CD4-positive, alpha-beta T cell treated with Interleukin-4 for 1 hour (primary cell): ENCODE data around the gene C19orf47.
A peak's percentile ranks its signal among the peaks of the same experiment; 100 is the strongest.
"Not testable (repeated sequence)": the region's sequence is repeated elsewhere in the genome, so short reads cannot be mapped to it uniquely, and the experiment has no call there.

Source experiments
- DNase-seq, 2 donors: peaks; one replicate each; pipeline ENCODE4 v3.0.0-alpha.2; 2020 to 2022

The C19orf47 gene

DNA sequence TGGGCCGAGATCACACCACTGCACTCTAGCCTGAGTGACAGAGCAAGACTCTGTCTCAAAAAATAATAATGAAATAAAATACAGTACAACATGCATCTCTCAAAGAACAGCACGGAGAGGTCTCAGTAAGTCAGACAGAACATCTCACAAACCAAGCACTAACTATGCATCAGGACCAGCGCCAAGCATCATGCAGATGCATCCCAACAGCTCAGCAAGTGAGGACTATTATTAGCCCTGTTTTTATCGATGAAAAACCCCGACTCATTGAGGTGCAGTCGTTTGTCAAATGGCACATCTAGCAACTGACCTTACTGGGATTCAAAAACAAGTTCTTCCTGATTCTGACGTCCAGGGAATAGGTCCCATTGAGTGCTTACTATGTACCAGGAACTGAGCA, 3.8 kb downstream of the C19orf47 start:
- DNase-seq = no peak

DNA sequence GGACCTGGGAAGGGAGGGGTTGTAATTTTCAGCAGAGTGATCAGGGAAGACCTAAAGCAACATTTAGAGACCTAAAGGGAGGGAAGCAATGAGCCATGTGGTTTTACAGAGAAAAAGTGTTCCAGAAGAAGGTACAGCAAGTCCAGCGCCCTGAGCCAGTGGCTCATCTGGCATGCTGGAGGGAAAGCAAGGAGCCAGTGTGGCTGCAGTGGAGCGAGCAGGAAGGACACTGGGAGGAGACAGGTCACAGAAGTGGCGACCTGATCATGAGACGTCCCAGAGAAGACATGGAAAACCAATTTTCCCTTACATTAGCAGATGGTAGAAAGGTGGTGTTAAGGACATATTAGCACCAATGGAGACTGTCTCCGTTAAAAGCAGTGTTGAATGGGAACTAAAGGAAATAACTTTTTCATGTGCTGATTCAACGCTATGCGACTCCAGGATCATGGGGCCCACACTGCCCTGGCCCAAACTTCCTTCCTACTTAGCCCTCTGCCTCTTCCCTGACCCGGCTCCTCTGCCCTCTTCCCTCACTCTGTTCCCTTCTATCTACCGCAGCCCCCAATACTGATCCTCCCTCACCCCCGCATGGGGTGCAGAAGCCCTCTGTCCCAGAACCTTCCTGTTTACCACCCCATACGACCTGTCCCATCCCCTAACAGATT, 5.4 kb downstream of the C19orf47 start:
- DNase-seq = no peak

DNA sequence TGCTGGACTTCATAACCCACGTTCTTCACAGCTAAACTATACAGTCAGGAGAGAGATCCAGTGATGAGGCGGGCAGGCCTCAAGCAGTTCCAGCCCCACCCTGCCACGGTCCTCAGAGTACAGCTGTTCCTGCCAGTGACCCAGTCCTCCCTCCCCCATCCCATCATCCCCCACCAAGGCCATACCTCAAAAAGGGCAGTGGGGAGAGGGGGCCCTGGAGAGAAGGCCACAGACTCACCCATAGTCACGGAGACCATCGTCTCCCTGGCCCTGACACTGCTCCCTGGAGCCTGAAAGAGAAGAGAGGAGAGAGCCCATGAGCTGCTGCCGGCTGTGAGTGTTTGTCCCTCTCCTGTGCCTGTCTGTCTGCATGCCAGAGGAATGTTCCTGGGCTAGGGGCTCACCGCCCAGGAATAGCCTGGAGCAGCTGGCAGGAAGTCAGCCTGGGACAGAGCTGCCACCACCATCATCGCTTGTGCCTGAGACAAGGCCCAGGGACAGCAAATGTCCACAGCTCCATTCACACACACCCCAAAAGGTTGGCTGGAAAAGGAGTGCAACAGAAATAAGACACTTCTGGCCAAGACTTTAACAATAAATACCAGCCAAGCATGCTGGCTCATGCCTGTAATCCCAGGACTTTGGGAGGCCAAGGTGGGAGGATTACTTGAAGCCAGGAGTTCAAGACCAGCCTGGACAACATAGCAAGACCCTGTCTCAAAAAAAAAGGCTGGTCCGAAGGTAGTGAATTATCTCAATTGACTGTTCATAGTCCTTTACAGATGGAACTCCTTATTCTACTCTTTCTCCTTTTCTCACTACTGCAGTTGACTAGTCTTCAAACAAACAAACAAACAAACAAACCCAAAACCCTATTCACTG, 6.4 kb downstream of the C19orf47 start:
- no peak for DNase-seq

DNA sequence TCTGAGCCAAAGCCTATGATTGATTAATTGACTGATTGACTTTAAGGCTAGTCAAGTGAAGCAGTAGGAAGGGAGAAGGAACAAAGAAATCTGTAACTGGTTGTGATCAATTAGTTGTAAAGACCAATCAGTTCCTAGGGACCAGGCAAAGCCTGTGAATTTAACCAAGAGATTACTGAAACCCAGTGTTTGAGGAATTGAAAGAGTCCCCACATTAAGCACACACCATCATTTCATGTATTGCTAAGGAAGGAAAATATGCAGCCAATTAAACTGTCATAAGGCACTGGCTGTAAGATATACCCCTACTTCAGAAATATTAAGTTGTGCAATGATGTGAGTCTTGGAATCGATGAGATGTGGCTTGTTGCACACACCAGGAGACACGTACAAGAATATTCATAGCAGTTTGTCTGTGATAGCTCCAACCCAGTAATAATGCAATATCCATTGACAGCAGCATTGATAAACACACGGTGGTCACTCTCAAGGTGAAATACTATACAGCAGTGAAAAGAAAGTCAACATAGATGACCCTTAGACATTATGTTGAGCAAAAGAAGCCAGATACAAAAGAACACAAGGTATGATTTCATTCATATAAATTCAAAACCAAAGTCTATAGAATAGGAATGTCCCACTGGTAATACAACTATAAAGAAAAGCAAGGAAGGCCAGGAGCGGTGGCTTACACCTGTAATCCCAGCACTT, 9.0 kb downstream of the C19orf47 start:
- no peak for DNase-seq

DNA sequence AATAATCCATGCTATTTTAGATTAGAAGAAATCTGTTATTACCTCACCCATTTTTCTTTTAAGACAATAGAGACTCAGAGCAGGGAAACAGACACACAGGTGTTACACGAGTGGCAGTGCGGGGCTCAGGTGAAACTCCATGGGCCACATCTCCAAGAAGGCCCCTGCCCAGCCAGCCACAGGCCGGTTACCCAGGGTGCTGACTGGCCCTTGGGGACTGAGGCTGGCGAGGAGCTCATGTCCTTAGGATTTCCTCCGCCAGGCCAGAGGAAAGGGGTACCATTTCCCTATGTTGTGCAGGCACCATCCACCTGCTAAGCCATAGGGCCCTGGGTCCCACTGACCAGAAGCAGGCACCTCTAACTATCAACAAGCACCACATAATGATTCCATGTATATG, 10.6 kb downstream of the C19orf47 start:
- no peak for DNase-seq

DNA sequence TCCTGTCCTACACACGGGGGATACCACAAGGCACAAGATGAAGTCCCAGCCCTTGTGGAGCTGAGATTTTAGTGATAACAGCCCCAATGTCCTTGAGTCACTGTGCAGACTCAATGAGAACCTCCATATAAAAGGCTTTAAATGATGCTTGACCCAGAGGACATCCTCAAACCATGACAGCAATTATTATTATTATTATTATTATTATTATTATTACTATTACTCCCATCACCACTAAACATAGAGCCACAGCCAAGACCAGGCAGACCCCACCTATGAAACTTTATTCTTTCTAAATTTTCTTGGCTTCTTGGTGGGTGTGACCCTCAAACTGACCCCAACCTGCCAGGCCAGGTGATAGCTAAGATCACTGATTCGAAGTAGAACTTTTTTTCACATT, 11.1 kb downstream of the C19orf47 start:
- DNase-seq = no peak

DNA sequence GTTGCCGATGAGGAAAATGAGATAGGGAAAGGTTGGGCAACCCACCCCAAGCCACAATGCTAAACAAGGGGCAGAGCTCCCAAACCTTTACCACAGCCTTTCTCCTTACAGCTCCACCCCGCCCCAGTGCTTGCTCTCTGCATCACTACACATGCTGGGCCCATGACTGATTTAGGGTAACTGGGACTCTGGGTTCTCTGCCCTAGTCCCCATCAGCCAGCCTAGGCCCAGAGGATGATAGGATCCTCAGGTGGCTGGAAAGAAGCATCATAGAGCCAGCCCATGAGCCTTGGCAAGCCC, 11.6 kb downstream of the C19orf47 start:
- no peak for DNase-seq

DNA sequence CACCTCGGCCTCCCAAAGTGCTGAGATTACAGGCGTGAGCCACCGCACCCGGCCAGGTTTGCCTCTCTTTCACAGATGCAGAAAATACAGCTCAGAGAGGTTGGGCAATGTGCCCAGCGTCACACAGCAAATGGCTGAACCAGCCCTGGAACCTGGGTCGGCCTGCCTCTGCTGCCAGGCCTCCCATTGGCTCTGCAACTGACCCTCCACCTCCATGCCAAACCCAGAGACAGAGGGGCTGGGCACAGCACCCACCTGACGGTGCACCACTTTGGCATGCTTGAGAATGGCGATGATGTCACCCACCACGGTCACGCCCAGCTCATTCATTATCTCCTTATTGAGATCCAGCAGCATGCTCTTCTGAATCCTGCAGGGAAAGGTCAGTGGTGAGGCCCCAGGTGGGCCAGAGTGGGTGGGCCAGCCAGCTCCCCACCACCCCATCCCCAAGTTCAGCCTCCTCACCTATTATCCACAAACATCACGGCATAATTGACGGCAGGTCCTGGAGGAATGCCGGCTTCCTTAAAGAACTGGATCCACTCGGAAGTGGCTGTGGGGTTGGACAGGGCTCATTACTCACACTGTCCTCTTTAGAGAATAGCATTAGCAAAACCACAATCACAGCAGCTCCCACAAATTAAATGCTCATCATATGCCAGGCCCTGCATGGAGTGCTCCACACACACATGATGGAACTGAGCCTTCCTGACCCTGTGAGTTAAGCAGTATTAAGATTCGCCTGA, 12.2 kb downstream of the C19orf47 start:
- DNase-seq = no peak

DNA sequence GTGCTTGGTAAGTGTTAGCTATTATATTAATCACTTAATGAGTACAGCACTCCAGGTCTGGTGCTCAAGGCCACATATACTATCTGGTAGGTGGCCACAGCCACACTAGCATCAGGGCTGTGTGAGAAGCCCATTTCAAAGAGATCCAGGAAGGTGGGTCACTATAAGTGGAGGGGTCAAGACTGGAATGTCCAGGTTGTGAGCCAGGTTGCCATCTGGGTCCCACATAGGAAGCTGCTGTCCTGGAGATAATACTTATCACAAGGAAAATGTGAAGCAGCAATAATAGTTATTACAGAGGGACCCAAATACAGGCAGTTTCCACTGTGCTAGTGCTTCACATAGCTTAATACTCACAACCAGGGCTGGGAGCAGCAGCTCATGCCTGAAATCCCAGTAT, 13.1 kb downstream of the C19orf47 start:
- no peak for DNase-seq

DNA sequence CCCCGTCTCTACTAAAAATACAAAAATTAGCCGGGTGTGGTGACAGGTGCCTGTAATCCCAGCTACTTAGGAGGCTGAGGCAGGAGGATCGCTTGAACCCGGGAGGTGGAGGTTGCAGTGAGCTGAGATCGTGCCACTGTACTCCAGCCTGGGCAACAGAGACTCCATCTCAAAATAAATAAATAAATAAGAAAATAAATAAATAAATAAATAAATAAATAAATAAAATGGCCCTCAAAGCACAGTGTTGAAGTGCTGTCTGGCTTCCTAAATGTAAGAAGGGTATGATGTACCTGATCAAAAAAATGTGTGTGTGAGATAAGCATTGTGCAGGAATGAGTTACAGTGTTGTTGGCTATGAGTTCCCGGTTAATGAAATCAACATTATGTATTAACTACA, 15.1 kb downstream of the C19orf47 start:
- not testable (repeated sequence) for DNase-seq

DNA sequence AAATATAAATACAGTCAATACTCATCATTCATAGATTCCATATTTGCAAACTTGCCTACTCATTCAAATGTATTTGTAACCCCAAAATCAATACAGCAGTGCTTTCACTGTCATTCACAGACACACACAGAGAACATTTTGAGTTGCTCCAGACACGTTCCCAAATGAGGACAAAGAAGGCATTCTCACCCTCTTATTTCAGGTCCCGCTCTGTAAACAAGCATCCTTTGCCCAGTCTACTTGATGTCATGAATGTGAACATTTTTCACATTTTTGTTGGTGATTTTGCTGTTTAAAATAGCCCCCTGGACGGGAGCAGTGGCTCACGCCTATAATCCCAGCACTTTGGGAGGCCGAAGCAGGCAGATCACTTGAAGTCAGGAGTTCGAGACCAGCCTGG, 15.5 kb downstream of the C19orf47 start:
- no peak for DNase-seq

DNA sequence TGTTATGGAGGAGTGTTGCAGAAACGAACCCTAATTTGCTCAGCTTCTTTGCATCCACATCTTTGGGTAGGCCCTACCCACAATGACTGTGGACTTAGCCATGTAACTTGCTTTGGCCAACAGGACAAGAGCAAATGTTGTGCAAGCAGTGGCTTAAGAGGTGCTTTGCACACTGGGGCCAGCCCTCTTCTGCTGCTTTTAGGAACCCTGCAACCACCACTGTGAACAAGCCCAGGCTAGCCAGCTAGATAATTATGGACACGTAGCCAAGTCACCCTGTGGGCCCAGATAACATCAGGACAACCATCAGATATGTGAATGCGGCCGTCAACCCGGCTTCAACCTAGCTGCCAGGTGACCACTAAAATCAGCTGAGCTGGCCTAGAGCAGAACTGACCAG, 17.1 kb downstream of the C19orf47 start:
- DNase-seq = peak in 1 of 2 donors; percentile 17

DNA sequence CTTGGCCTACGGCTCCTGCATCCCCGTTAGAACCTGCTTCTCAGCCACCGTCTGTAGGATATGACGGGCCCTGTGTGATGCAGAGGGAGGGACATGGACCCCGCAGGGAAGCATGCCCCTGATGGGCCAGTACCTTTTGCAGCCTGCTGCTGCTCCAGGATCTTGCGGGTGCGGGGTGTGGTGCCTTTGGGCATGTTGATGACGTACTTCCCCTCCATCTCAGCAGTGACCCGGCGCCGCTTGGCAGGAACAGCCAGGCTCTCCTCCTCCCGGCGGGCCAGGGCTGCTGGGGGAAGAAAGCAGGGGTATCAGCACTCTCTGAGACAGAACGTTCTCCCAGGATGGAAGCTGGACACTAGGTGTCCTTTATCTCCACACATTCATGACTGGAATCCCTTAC, 22.0 kb downstream of the C19orf47 start:
- DNase-seq = no peak

DNA sequence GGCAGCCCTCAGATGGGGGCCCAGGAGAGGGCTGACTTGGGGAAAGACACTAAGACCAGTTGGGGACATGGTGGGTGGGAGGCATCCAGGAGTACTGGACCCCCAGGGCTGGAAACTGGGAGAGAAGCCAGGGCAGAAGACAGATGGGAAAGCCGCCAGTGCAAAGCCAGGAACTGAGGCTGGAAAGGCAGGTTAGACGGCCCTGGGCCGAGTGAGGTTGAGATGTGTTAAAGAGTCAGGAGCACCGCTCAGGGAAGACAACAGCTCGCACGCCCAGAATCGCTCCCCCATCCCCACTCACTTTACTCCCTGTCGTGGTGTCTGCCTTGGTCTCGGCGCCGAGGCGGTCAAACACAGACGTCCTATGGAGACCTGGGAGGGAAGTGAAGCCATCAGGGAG, 24.5 kb downstream of the C19orf47 start:
- DNase-seq = no peak

DNA sequence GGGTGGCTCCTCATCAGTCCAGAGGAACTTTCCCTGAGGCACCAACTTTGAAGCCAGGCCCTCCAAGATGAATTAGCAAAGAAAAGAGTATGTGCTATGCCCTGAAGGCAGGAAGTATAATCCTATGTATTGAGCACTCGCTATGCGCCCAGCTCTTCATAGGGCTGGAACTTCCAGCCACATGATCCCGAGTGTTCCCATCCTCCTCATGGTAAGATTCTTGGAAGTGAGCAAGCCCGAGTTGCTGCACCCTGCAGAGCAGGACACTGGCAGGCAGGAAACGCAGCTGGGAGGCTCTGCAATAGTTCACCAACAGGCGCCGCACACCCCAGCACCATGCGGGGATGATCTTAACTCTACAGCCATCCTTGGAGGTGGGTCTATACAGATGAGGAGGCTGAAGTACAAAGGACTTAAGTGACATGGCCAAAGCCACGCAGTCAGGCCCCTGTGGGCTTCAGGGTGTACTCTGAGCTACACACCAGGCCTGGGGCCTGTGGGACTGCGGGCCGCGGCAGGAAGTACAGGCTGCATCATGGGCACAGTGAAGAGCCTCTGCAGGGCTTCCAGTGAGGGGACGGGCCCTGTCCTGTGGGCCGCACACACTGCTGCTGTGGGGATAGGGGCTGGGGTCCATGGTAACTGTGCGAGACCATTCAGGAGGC, 25.1 kb downstream of the C19orf47 start:
- no peak for DNase-seq

DNA sequence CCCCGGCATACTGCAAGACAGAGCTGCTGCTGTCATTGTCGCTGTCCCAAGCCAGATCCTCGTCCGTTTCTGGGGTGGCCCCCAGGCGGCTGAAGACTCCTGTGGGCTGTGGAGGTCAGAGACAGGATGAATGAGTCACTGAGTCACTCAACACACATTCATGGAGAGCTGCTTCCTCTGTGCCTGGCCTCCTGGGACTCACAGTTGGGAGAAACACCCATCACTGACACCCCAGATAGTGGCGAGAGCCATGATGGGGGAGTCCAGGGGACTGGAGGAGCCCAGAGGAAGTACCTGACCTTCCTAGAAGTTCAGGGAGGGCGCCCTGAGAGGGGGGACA, 26.0 kb downstream of the C19orf47 start:
- no peak for DNase-seq

DNA sequence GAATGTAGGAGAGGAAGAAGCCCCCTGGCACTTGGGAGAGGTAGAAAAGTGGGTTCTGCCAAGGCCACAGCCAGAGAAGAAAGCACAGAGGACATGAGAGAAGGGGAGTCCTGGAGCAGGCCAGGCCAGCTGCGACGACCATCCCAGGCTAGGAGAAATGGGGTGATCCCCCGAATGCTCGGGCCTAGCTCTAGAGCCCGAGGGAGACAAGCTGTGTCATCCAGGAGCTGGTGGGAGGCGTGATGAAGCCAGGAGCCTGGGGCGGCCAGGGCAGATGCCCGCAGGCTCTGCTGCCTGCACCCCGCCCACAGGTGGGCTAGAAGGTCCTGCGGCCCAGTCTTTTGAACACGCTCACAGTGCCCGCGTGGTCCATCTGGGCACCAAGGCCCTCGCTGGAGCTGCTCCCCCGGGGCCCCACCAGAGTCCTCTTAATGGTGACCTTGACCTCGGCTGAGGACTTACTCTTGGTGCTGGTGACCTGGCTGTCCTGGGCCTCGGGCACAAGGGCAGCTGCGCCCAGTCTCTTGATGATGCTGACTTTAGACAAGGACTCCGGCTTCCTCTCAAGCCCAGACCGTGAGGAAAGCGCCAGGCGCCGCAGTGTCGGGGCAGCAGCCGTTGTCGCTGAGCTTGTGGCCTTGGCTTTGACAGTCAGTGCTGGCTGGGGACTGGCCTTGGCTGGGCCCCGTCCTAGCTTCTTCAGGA, 26.5 kb downstream of the C19orf47 start:
- no peak for DNase-seq

DNA sequence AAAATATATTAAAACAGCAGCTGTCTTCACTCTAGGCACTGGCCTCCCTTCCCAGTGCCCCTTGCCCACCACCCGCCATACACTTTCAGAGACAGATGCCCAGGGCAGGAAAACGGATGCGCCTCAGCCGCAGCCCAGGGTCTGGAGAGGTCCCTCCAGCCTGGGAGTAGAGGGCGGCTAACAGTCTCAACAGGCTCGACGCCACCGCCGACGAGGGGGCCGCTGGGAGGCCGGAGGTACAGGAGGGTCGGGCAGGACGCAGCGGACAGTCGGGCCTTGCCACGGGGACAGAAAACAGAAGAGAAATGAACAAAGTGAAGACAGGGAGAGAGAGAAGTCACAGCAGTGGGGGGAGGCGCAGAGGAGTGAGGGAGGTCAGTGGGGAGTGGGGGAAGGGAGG, 27.1 kb downstream of the C19orf47 start:
- DNase-seq = no peak

DNA sequence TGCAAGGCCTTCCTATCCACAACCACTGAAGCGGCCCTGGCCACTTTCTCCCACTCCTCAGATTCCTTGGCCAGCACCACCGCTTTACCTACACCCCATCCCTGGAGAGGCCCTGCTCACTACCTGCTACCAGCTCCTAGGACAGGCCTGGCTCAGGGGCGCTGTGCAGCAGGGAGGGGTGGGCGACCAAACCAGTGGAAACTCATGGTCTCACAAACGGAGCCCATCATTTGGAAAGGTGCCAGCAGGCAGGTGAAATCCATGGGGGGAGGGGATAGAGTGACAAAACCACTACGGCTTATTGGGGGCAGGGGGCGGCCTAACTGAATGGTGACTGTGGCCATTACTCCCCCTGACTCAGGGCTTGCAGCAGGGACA, 27.6 kb downstream of the C19orf47 start:
- DNase-seq = no peak

DNA sequence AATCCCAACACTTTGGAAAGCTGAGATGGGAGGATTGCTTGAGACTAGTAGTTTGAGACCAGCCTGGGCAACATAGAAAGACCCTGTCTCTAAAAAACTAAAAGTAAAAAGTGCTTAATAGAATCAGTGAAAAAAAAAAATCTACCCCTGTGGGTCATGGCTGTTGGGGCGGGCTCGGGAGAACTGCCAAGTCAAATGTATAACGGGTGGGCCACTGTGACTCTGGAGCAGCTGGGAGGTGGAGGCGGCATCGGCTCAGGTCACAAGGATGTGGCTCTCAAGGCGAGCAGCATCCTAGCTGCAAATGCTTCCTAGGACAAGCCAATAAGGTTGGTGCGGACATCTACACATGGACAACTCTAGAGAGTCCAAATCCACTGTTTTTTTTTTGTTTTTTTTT, 30.9 kb downstream of the C19orf47 start:
- DNase-seq = no peak

DNA sequence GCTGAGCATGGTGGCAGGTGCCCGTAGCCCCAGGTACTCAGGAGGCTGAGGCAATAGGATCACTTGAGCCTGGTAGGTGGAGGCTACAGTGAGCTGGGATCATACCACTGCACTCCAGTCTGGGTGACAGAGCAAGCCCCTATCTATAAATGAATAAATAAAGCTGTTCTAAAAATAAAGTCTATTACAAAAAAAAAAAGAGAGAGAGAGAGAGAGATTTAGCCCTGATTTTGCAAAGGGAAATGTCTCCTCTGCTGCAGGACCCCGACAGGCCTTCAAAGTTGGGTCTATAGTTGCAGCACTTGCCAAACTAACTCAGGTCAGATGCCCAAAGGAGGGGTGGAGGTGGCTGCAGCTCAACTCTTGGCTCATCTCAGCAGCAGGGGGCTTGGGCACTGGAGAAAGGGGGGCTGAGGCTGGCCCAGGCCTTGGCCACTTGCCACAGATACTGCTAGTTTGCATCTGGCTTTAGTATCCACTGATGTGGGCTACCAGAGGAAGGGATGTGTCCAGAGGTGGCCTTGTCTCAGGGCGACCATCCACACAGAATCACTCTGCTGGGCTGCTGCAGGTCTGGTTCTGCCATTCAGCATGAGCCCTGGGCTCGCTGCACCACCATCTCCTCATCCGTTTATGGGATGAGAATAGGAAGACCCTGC, 32.3 kb downstream of the C19orf47 start:
- no peak for DNase-seq

DNA sequence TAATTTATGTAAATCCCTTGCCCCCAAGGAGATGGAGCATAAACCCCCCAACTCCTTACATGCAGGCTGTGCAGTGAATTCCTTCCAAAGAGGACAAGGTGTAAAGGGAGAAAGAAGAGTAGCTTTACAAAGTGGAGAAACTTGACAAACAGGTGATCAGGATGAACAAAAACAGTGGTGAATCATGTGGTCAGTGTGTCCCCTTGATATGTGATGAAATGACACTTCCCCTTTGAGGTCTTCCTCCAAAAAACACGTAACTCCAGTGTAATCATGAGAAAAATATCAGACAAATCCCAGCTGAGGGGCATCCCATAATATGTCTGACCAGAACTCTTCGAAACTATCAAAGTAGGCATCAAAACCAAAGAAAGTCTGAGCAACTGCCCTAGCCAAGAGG, 33.5 kb downstream of the C19orf47 start:
- no peak for DNase-seq
